HEK293 (cell line): ENCODE results near the gene SKP2.

Experiments
- CTCF ChIP-seq: fragments of 450-650 bp; formaldehyde crosslinking; IDR thresholded peaks from 2 replicates; pipeline ENCODE4 v1.5.1; 2016; ENCODE audit warnings: missing biosample characterization, missing genetic modification characterization
- ZNF433 ChIP-seq: fragments of 450-650 bp; formaldehyde crosslinking; IDR thresholded peaks from 2 replicates; pipeline ENCODE4 v1.5.1; 2016; ENCODE audit warnings: missing biosample characterization, missing genetic modification characterization, low read depth

- TF ChIP-seq ZNF433 (tag by site-specific recombination): no peak
- no peak for TF ChIP-seq CTCF (tag by site-specific recombination)
Observed at GRCh38 chr5:36217567-36217966, 65.7 kb downstream of the SKP2 start.
